ENCODE data around the gene NT5DC3.
A peak's percentile ranks its signal among the peaks of the same experiment; 100 is the strongest.

NT5DC3 gene

GRCh38 chr12:103879048-103879692, 38.1 kb upstream of the NT5DC3 start:
- Histone ChIP-seq H3K4me1 (ENCODE audit: insufficient read depth, poor library complexity, severe bottlenecking) (peaks cover 23% of the 10 kb centered on the region), H3K4me3 (ENCODE audit: severe bottlenecking) (no peak overlapping the region), H3K36me3 (ENCODE audit: low read depth) (no peaks in the 10 kb centered on the region), H3K9me3 (ENCODE audit: severe bottlenecking) (no peaks in the 10 kb centered on the region), H3K27me3 (ENCODE audit: insufficient read depth, poor library complexity, severe bottlenecking) (no peaks in the 10 kb centered on the region), H3K27ac (ENCODE audit: poor library complexity, severe bottlenecking) (no peak overlapping the region)
- no peak for DNase-seq (ENCODE audit: low spot score)
- ATAC-seq (ENCODE audit: low read depth), result no peak
- no peak for TF ChIP-seq CTCF (IDR thresholded peaks at IDR 0.05; ENCODE audit: poor library complexity, severe bottlenecking)

DNA sequence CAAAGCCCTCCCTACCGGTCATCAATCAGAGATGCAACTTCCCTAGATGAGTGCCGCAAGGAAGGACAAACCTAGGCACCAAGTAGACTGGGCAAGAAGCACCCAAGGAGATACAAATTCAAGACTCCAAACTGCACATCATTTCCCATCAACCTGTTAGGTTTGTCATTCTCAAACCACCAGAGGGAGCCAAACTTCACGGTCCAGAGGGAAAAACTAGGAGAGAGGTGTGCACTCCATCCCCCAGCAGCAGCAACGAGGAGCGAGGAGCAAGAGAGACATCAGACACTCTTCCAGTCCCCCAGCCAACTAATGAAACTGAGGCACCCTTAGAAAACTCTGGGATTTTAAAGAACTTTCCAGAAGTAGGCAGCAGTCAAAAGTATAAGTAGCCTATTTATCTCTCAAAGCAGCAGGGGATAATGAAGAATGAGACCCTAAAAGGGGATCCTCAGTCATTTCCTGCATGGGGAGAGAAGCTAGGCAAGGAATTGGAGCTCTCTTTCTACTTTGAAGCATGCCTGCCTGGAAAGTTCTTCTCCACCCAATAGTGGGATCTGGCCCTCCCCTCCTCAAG, 37.0 kb upstream of the NT5DC3 start:
- DNase-seq (ENCODE audit: low spot score), result no peak
- no peak overlapping the region for H3K4me3 ChIP-seq (ENCODE audit: severe bottlenecking)
- peaks cover 23% of the 10 kb centered on the region for H3K4me1 ChIP-seq (ENCODE audit: insufficient read depth, poor library complexity, severe bottlenecking)
- H3K36me3 ChIP-seq (ENCODE audit: low read depth), result no peaks in the 10 kb centered on the region
- no peaks in the 10 kb centered on the region for H3K27me3 ChIP-seq (ENCODE audit: insufficient read depth, poor library complexity, severe bottlenecking)
- peak; percentile 90 for TF ChIP-seq CTCF (IDR thresholded peaks at IDR 0.05; ENCODE audit: poor library complexity, severe bottlenecking)
- H3K9me3 ChIP-seq (ENCODE audit: severe bottlenecking), result no peaks in the 10 kb centered on the region
- H3K27ac ChIP-seq (ENCODE audit: poor library complexity, severe bottlenecking), result no peak overlapping the region
- peak; percentile 70 for ATAC-seq (ENCODE audit: low read depth)

DNA sequence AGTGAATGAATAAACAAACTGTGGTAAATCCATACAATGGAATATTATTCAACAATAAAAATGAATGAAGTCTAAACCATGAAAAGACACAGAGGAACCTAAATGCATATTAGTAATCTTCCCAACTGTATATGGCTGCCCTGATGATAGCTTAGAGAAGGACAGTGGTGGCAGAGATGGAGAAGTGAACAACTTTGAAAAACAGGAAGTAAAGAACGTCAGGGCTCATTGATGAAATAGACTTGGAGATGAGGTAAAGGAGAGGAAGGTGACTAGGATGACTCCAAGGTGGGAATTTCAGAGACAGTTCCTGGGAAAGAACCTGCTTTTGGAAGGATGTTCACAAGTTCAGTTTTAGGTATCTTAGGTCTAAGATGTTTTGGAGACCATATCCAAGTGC, 36.3 kb upstream of the NT5DC3 start:
- peaks cover 17% of the 10 kb centered on the region for H3K4me1 ChIP-seq (ENCODE audit: insufficient read depth, poor library complexity, severe bottlenecking)
- H3K27me3 ChIP-seq (ENCODE audit: insufficient read depth, poor library complexity, severe bottlenecking), result no peaks in the 10 kb centered on the region
- no peak overlapping the region for H3K4me3 ChIP-seq (ENCODE audit: severe bottlenecking)
- H3K9me3 ChIP-seq (ENCODE audit: severe bottlenecking), result no peaks in the 10 kb centered on the region
- no peak overlapping the region for H3K27ac ChIP-seq (ENCODE audit: poor library complexity, severe bottlenecking)
- DNase-seq (ENCODE audit: low spot score) (no peak), ATAC-seq (ENCODE audit: low read depth) (no peak)
- no peak for TF ChIP-seq CTCF (IDR thresholded peaks at IDR 0.05; ENCODE audit: poor library complexity, severe bottlenecking)
- H3K36me3 ChIP-seq (ENCODE audit: low read depth), result no peaks in the 10 kb centered on the region

DNA sequence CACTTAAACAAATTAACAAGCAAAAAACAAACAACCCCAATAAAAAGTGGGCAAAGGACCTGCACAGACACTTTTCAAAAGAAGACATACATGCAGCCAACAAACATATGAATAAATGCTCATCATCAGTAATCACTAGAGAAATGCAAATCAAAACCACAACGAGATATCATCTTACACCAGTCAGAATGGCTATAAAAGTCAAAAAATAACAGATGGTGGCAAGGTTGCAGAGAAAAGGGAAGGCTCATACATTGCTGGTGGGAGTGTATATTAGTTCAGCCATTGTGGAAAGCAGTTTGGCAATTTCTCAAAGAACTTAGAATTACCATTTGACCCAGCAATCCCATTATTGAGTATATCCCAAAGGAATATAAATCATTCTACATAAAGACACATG, 34.6 kb upstream of the NT5DC3 start:
- no peak for TF ChIP-seq CTCF (IDR thresholded peaks at IDR 0.05; ENCODE audit: poor library complexity, severe bottlenecking)
- peaks cover 5% of the 10 kb centered on the region for H3K4me1 ChIP-seq (ENCODE audit: insufficient read depth, poor library complexity, severe bottlenecking)

GRCh38 chr12:103868215-103868614, 27.2 kb upstream of the NT5DC3 start:
- no peak for ATAC-seq (ENCODE audit: low read depth)
- no peak for TF ChIP-seq CTCF (IDR thresholded peaks at IDR 0.05; ENCODE audit: poor library complexity, severe bottlenecking)
- no peak overlapping the region for H3K27ac ChIP-seq (ENCODE audit: poor library complexity, severe bottlenecking)

More for the DNA sequence above, 34.6 kb upstream of the NT5DC3 start:
- no peak for DNase-seq (ENCODE audit: low spot score)
- ATAC-seq (ENCODE audit: low read depth), result no peak
- H3K27ac ChIP-seq (ENCODE audit: poor library complexity, severe bottlenecking), result no peak overlapping the region
- no peaks in the 10 kb centered on the region for H3K9me3 ChIP-seq (ENCODE audit: severe bottlenecking)
- H3K27me3 ChIP-seq (ENCODE audit: insufficient read depth, poor library complexity, severe bottlenecking), result no peaks in the 10 kb centered on the region
- H3K4me3 ChIP-seq (ENCODE audit: severe bottlenecking), result no peak overlapping the region
- H3K36me3 ChIP-seq (ENCODE audit: low read depth), result no peaks in the 10 kb centered on the region

More at GRCh38 chr12:103868215-103868614, 27.2 kb upstream of the NT5DC3 start:
- Histone ChIP-seq H3K9me3 (ENCODE audit: severe bottlenecking) (no peaks in the 10 kb centered on the region), H3K4me3 (ENCODE audit: severe bottlenecking) (no peak overlapping the region), H3K27me3 (ENCODE audit: insufficient read depth, poor library complexity, severe bottlenecking) (no peaks in the 10 kb centered on the region), H3K36me3 (ENCODE audit: low read depth) (no peaks in the 10 kb centered on the region), H3K4me1 (ENCODE audit: insufficient read depth, poor library complexity, severe bottlenecking) (no peaks in the 10 kb centered on the region)
- no peak for DNase-seq (ENCODE audit: low spot score)

All from RWPE2 (cell line).